GM12892 (cell line): ENCODE data around the gene SORBS2.

Experiments used
- POLR2A ChIP-seq: IDR thresholded peaks from 2 replicates; pipeline ENCODE4 v1.6.1; 2011; ENCODE audit warnings: low read depth, low read length, control low read depth
- POLR2AphosphoS5 ChIP-seq: IDR thresholded peaks from 2 replicates; pipeline ENCODE4 v1.6.1; 2011; ENCODE audit warnings: low read depth, low read length, control low read depth
- TAF1 ChIP-seq: IDR thresholded peaks from 2 replicates; pipeline ENCODE4 v1.6.1; 2011; ENCODE audit warnings: low read depth, mild to moderate bottlenecking, control low read depth, low read length, borderline replicate concordance

GRCh38 chr4:185623444-185624258 lies 188.3 kb downstream of the SORBS2 start:
- no peak for TF ChIP-seq POLR2A
- no peak for TF ChIP-seq POLR2AphosphoS5
- TF ChIP-seq TAF1 = no peak
